Measurements from ENCODE around the gene NUAK1.

GRCh38 chr12:106126441-106127337 lies 12.1 kb downstream of the NUAK1 start:
- TF ChIP-seq GATA2 (IDR thresholded peaks at IDR 0.05; ENCODE audit: low read depth, low read length) (no peak), GATA3 (IDR thresholded peaks at IDR 0.05; ENCODE audit: low read depth, low read length) (no peak)
